GM18526 (cell line): ENCODE measurements around the gene DNAJC17.

Experiments
- POLR2A ChIP-seq: IDR thresholded peaks from 3 replicates; pipeline ENCODE4 v1.6.1; 2011; ENCODE audit not compliant: insufficient read length; ENCODE audit errors: extremely low read depth

DNAJC17 gene

GRCh38 chr15:40766906-40767837, 40.1 kb downstream of the DNAJC17 start:
- TF ChIP-seq POLR2A = no peak

- TF ChIP-seq POLR2A = no peak
These were observed 41.0 kb downstream of the DNAJC17 start for GRCh38 chr15:40766194-40766815.

- TF ChIP-seq POLR2A = no peak
These were observed 42.6 kb downstream of the DNAJC17 start for GRCh38 chr15:40764629-40765103.

GRCh38 chr15:40763801-40764628, 43.3 kb downstream of the DNAJC17 start, which contains the start of gene GCHFR:
GCHFR (plus strand) TSS chr15:40764068; CDS start chr15:40764181, 113 bp downstream.
- peak; percentile 22 for TF ChIP-seq POLR2A

GRCh38 chr15:40762919-40763800, 44.1 kb downstream of the DNAJC17 start:
- TF ChIP-seq POLR2A = no peak

- no peak for TF ChIP-seq POLR2A
These were observed 47.3 kb downstream of the DNAJC17 start for GRCh38 chr15:40759961-40760360.

- TF ChIP-seq POLR2A = no peak
These were observed 50.3 kb downstream of the DNAJC17 start for GRCh38 chr15:40756938-40757337.

GRCh38 chr15:40755812-40756208, 51.5 kb downstream of the DNAJC17 start:
- TF ChIP-seq POLR2A = no peak

- peak; percentile 89 for TF ChIP-seq POLR2A
These were observed 52.1 kb downstream of the DNAJC17 start, which contains the start of gene RMDN3 for GRCh38 chr15:40754883-40755811. RMDN3 (minus strand) TSS chr15:40755254; CDS start chr15:40754783, 471 bp downstream.

GRCh38 chr15:40754574-40754882, 52.7 kb downstream of the DNAJC17 start:
- TF ChIP-seq POLR2A = no peak

- TF ChIP-seq POLR2A = no peak
These were observed 55.5 kb downstream of the DNAJC17 start for GRCh38 chr15:40751745-40752144.

- TF ChIP-seq POLR2A = no peak
These were observed 56.4 kb downstream of the DNAJC17 start for GRCh38 chr15:40750885-40751284.

- TF ChIP-seq POLR2A = no peak
These were observed 58.1 kb downstream of the DNAJC17 start for GRCh38 chr15:40749151-40749630.
